ENCODE measurements around the gene NUP205. TPM values are rescaled to one million over a fixed set of nuclear protein-coding genes. Genes with fewer than 3 reads are reported as not detected.
A peak's percentile ranks its signal among the peaks of the same experiment; 100 is the strongest.
"Not testable (repeated sequence)": the region's sequence is repeated elsewhere in the genome, so short reads cannot be mapped to it uniquely, and the experiment has no call there.

The NUP205 gene
- total RNA-seq, 2 experiments from 2014 or later: 145 to 148 TPM

GRCh38 chr7:135682191-135682590 is 124.5 kb downstream of the NUP205 start:
- no peak overlapping the region for H3K27ac Mint-ChIP-seq
- H3K9me3 Mint-ChIP-seq: no peaks in the 10 kb centered on the region
- H3K4me1 Mint-ChIP-seq: peaks cover 13% of the 10 kb centered on the region
- DNase-seq: no peak
- no peak overlapping the region for H3K4me3 Mint-ChIP-seq
- H3K36me3 Mint-ChIP-seq: peaks cover 3% of the 10 kb centered on the region
- no peaks in the 10 kb centered on the region for H3K27me3 Mint-ChIP-seq

GRCh38 chr7:135683609-135684008 is 125.9 kb downstream of the NUP205 start:
- H3K27me3 Mint-ChIP-seq: no peaks in the 10 kb centered on the region
- no peak for DNase-seq
- no peak overlapping the region for H3K4me3 Mint-ChIP-seq
- no peaks in the 10 kb centered on the region for H3K9me3 Mint-ChIP-seq
- H3K4me1 Mint-ChIP-seq: peaks cover 11% of the 10 kb centered on the region
- H3K27ac Mint-ChIP-seq: no peak overlapping the region
- peaks cover 3% of the 10 kb centered on the region for H3K36me3 Mint-ChIP-seq

GRCh38 chr7:135684136-135684535 is 126.4 kb downstream of the NUP205 start:
- Mint-ChIP-seq H3K4me1 (peaks cover 7% of the 10 kb centered on the region), H3K9me3 (no peaks in the 10 kb centered on the region), H3K27ac (no peak overlapping the region), H3K27me3 (no peaks in the 10 kb centered on the region), H3K36me3 (peaks cover 4% of the 10 kb centered on the region), H3K4me3 (no peak overlapping the region)
- no peak for DNase-seq

GRCh38 chr7:135684699-135685098 is 127.0 kb downstream of the NUP205 start:
- Mint-ChIP-seq H3K9me3 (no peaks in the 10 kb centered on the region), H3K27me3 (no peaks in the 10 kb centered on the region), H3K4me1 (peaks cover 7% of the 10 kb centered on the region), H3K4me3 (no peak overlapping the region), H3K36me3 (peaks cover 6% of the 10 kb centered on the region), H3K27ac (no peak overlapping the region)
- DNase-seq: no peak

- H3K4me1 Mint-ChIP-seq: peaks cover 6% of the 10 kb centered on the region
- H3K9me3 Mint-ChIP-seq: no peaks in the 10 kb centered on the region
- H3K27me3 Mint-ChIP-seq: no peaks in the 10 kb centered on the region
- DNase-seq: no peak
- H3K4me3 Mint-ChIP-seq: no peak overlapping the region
- H3K27ac Mint-ChIP-seq: no peak overlapping the region
- H3K36me3 Mint-ChIP-seq: peaks cover 5% of the 10 kb centered on the region
Measured at GRCh38 chr7:135685306-135686084, 127.8 kb downstream of the NUP205 start.

- H3K27me3 Mint-ChIP-seq: no peaks in the 10 kb centered on the region
- no peak overlapping the region for H3K27ac Mint-ChIP-seq
Measured at GRCh38 chr7:135687466-135687865, 129.7 kb downstream of the NUP205 start.

GRCh38 chr7:135690566-135690965 is 132.8 kb downstream of the NUP205 start:
- Mint-ChIP-seq H3K27ac (no peak overlapping the region), H3K4me1 (no peaks in the 10 kb centered on the region), H3K9me3 (no peaks in the 10 kb centered on the region), H3K27me3 (no peaks in the 10 kb centered on the region), H3K36me3 (peaks cover 3% of the 10 kb centered on the region), H3K4me3 (no peak overlapping the region)
- DNase-seq: no peak

More at GRCh38 chr7:135687466-135687865, 129.7 kb downstream of the NUP205 start:
- no peak overlapping the region for H3K4me3 Mint-ChIP-seq
- no peaks in the 10 kb centered on the region for H3K4me1 Mint-ChIP-seq
- peaks cover 5% of the 10 kb centered on the region for H3K36me3 Mint-ChIP-seq
- no peak for DNase-seq
- H3K9me3 Mint-ChIP-seq: no peaks in the 10 kb centered on the region

- no peak for DNase-seq
- H3K9me3 Mint-ChIP-seq: no peaks in the 10 kb centered on the region
- no peaks in the 10 kb centered on the region for H3K4me1 Mint-ChIP-seq
- no peak overlapping the region for H3K4me3 Mint-ChIP-seq
- peaks cover 3% of the 10 kb centered on the region for H3K36me3 Mint-ChIP-seq
- H3K27me3 Mint-ChIP-seq: no peaks in the 10 kb centered on the region
- H3K27ac Mint-ChIP-seq: no peak overlapping the region
Measured at GRCh38 chr7:135692055-135692454, 134.3 kb downstream of the NUP205 start.

GRCh38 chr7:135692606-135693005 is 134.9 kb downstream of the NUP205 start:
- H3K27me3 Mint-ChIP-seq, DNase-seq, H3K9me3 Mint-ChIP-seq, H3K4me1 Mint-ChIP-seq, H3K4me3 Mint-ChIP-seq, H3K36me3 Mint-ChIP-seq, H3K27ac Mint-ChIP-seq: not testable (repeated sequence)

GRCh38 chr7:135693558-135693957 is 135.8 kb downstream of the NUP205 start:
- no peak for DNase-seq
- Mint-ChIP-seq H3K4me3 (no peak overlapping the region), H3K27ac (no peak overlapping the region), H3K27me3 (no peaks in the 10 kb centered on the region), H3K36me3 (peaks cover 3% of the 10 kb centered on the region), H3K4me1 (no peaks in the 10 kb centered on the region), H3K9me3 (no peaks in the 10 kb centered on the region)

- H3K4me1 Mint-ChIP-seq: no peaks in the 10 kb centered on the region
- no peak for DNase-seq
- no peaks in the 10 kb centered on the region for H3K27me3 Mint-ChIP-seq
- H3K4me3 Mint-ChIP-seq: no peak overlapping the region
- H3K27ac Mint-ChIP-seq: peak overlapping the region; percentile 21
- H3K9me3 Mint-ChIP-seq: no peaks in the 10 kb centered on the region
- H3K36me3 Mint-ChIP-seq: peaks cover 4% of the 10 kb centered on the region
Measured at GRCh38 chr7:135697276-135698049, 139.7 kb downstream of the NUP205 start.

Other genes with a start within 250 kb of the NUP205 start
- gene CNOT4, start 47.8 kb upstream of the NUP205 start, total RNA-seq: 10 to 100 TPM; 17.0 to 17.5 TPM
- 10 to 100 TPM; 25.4 to 26.8 TPM for gene STMP1, start 104.6 kb downstream of the NUP205 start, total RNA-seq
- gene SLC13A4, start 170.3 kb downstream of the NUP205 start, total RNA-seq: not detected
- gene FAM180A, start 190.9 kb downstream of the NUP205 start, total RNA-seq: not detected